H9 (cell line): ENCODE data around the gene CCPG1. TPM values are rescaled to one million over a fixed set of nuclear protein-coding genes. Genes with fewer than 3 reads are reported as not detected.

Experiments
- DNase-seq: peaks from one replicate; pipeline ENCODE4 v3.0.0-alpha.2; 2017
- H2AFZ ChIP-seq: one replicate; pipeline ENCODE4 v1.6.1; 2013; ENCODE audit warnings: mild to moderate bottlenecking, low read length, control low read depth, moderate library complexity
- H2AK5ac ChIP-seq: 2 replicates; pipeline ENCODE4 v1.6.1; 2013; ENCODE audit warnings: low read length, control low read depth, mixed read lengths; ENCODE audit not compliant: insufficient read length
- H2BK120ac ChIP-seq: one replicate; pipeline ENCODE4 v1.6.1; 2013; ENCODE audit warnings: low read depth, mild to moderate bottlenecking, low read length, control low read depth, inconsistent platforms; ENCODE audit not compliant: poor library complexity, severe bottlenecking
- H2BK12ac ChIP-seq: 2 replicates; pipeline ENCODE4 v1.6.1; 2013; ENCODE audit warnings: low read length, control low read depth, mixed read lengths, low read depth; ENCODE audit not compliant: insufficient read length
- H2BK15ac ChIP-seq: 2 replicates; pipeline ENCODE4 v1.6.1; 2013; ENCODE audit warnings: low read depth, low read length, control low read depth
- H2BK20ac ChIP-seq: one replicate; pipeline ENCODE4 v1.6.1; 2013; ENCODE audit warnings: low read depth, mild to moderate bottlenecking, low read length, control low read depth, inconsistent platforms; ENCODE audit not compliant: poor library complexity, severe bottlenecking
- H2BK5ac ChIP-seq: 2 replicates; pipeline ENCODE4 v1.6.1; 2013; ENCODE audit warnings: low read length, control low read depth, mixed read lengths; ENCODE audit not compliant: insufficient read length
- H3K14ac ChIP-seq: 2 replicates; pipeline ENCODE4 v1.6.1; 2013; ENCODE audit warnings: low read length, control low read depth; ENCODE audit not compliant: insufficient read depth
- H3K18ac ChIP-seq: 2 replicates; pipeline ENCODE4 v1.6.1; 2013; ENCODE audit warnings: low read depth, mild to moderate bottlenecking, mixed read lengths, low read length, control low read depth; ENCODE audit not compliant: insufficient read length
- H3K23ac ChIP-seq: 2 replicates; pipeline ENCODE4 v1.6.1; 2013; ENCODE audit warnings: low read length, control low read depth, mixed read lengths, low read depth; ENCODE audit not compliant: insufficient read length
- H3K23me2 ChIP-seq: 2 replicates; pipeline ENCODE4 v1.6.1; 2013; ENCODE audit warnings: low read depth, mild to moderate bottlenecking, mixed read lengths, low read length, control low read depth; ENCODE audit not compliant: insufficient read length, poor library complexity, severe bottlenecking
- H3K27ac ChIP-seq: 2 replicates; pipeline ENCODE4 v1.5.1; 2013; ENCODE audit warnings: low read length, control low read depth, mixed read lengths, low read depth; ENCODE audit not compliant: insufficient read length
- H3K27me3 ChIP-seq: 2 replicates; pipeline ENCODE4 v1.6.1; 2013; ENCODE audit warnings: low read length, control low read depth, inconsistent platforms; ENCODE audit not compliant: insufficient read depth
- H3K4ac ChIP-seq: 2 replicates; pipeline ENCODE4 v1.6.1; 2013; ENCODE audit warnings: low read depth, mild to moderate bottlenecking, control low read depth, inconsistent platforms, low read length, moderate library complexity
- H3K4me1 ChIP-seq: 2 replicates; pipeline ENCODE4 v1.6.1; 2013; ENCODE audit warnings: low read length, control low read depth, inconsistent platforms; ENCODE audit not compliant: insufficient read depth
- H3K4me2 ChIP-seq: 2 replicates; pipeline ENCODE4 v1.6.1; 2013; ENCODE audit warnings: low read length, control low read depth, mixed read lengths; ENCODE audit not compliant: insufficient read length, insufficient read depth
- H3K56ac ChIP-seq: 2 replicates; pipeline ENCODE4 v1.6.1; 2013; ENCODE audit warnings: low read depth, mild to moderate bottlenecking, mixed read lengths, low read length, control low read depth; ENCODE audit not compliant: insufficient read length
- H3K79me1 ChIP-seq: 2 replicates; pipeline ENCODE4 v1.6.1; 2013; ENCODE audit warnings: low read depth, mild to moderate bottlenecking, moderate library complexity, low read length, control low read depth, inconsistent platforms; ENCODE audit not compliant: insufficient read depth, poor library complexity, severe bottlenecking
- H3K79me2 ChIP-seq: 2 replicates; pipeline ENCODE4 v1.6.1; 2013; ENCODE audit warnings: low read length, control low read depth, inconsistent platforms; ENCODE audit not compliant: insufficient read depth
- H3K9ac ChIP-seq: 2 replicates; pipeline ENCODE4 v1.6.1; 2013; ENCODE audit warnings: low read length, control low read depth, mixed read lengths; ENCODE audit not compliant: insufficient read length; ENCODE audit errors: extremely low read depth
- H3K9me3 ChIP-seq: one replicate; pipeline ENCODE4 v1.6.1; 2013; ENCODE audit warnings: low read depth, low read length, inconsistent platforms; ENCODE audit not compliant: control insufficient read depth
- H3T11ph ChIP-seq: one replicate; pipeline ENCODE4 v1.6.1; 2013; ENCODE audit warnings: mild to moderate bottlenecking, low read length, control low read depth, inconsistent platforms
- H4K20me1 ChIP-seq: one replicate; pipeline ENCODE4 v1.6.1; 2013; ENCODE audit not compliant: control insufficient read depth, insufficient read length, insufficient read depth
- H4K5ac ChIP-seq: 2 replicates; pipeline ENCODE4 v1.6.1; 2013; ENCODE audit warnings: low read depth, mild to moderate bottlenecking, mixed read lengths, low read length, control low read depth; ENCODE audit not compliant: insufficient read length
- H4K8ac ChIP-seq: replicated peaks from 2 replicates; pipeline ENCODE4 v1.6.1; 2013; ENCODE audit warnings: low read length, control low read depth, mixed read lengths, low read depth; ENCODE audit not compliant: insufficient read length
- H4K91ac ChIP-seq: 2 replicates; pipeline ENCODE4 v1.6.1; 2013; ENCODE audit warnings: low read depth, mild to moderate bottlenecking, moderate library complexity, mixed read lengths, low read length, control low read depth; ENCODE audit not compliant: insufficient read length
- H3K27ac Mint-ChIP-seq, 3 experiments: 2 replicates in 2 of 3; 3 replicates in 1 of 3; pipeline ENCODE4 v1.8.0; 2020 to 2021; ENCODE audit warnings: mixed read lengths in 3 of 3, mild to moderate bottlenecking in 1 of 3, moderate library complexity in 1 of 3
- H3K27me3 Mint-ChIP-seq: 2 replicates; pipeline ENCODE4 v1.8.0; 2021; ENCODE audit warnings: low read depth, mild to moderate bottlenecking, moderate library complexity, mixed read lengths
- H3K36me3 Mint-ChIP-seq, 3 experiments: 2 replicates in 2 of 3; 3 replicates in 1 of 3; pipeline ENCODE4 v1.8.0; 2020 to 2021; ENCODE audit warnings: low read depth in 3 of 3, mixed read lengths in 3 of 3; ENCODE audit not compliant: insufficient read depth in 1 of 3
- H3K4me1 Mint-ChIP-seq, 2 experiments: 2 replicates each; pipeline ENCODE4 v1.8.0; 2020; ENCODE audit warnings: mixed read lengths in 2 of 2
- H3K4me3 Mint-ChIP-seq, 2 experiments: 2 replicates in 1 of 2; 3 replicates in 1 of 2; pipeline ENCODE4 v1.8.0; 2020 to 2021; ENCODE audit warnings: mild to moderate bottlenecking in 2 of 2, mixed read lengths in 2 of 2, moderate library complexity in 1 of 2
- H3K9me3 Mint-ChIP-seq, 2 experiments: 2 replicates in 1 of 2; 3 replicates in 1 of 2; pipeline ENCODE4 v1.8.0; 2020; ENCODE audit warnings: mild to moderate bottlenecking in 2 of 2, mixed read lengths in 2 of 2, moderate library complexity in 1 of 2
- CTCF ChIP-seq: fragments of 200-600 bp; sonication (generic); conservative IDR thresholded peaks from 3 replicates; pipeline ENCODE4 v1.8.0; 2021; ENCODE audit warnings: antibody characterized with exemption, mild to moderate bottlenecking
- total RNA-seq: library from RNA; stranded (reverse); gene quantifications from 2 replicates; pipeline ENCODE4 v1.2.1, GENCODE V29; 2021

The CCPG1 gene
- total RNA-seq, 1 experiment from 2014 or later, result 9.0 TPM

GRCh38 chr15:55402707-55403106 lies 5.5 kb downstream of the CCPG1 start:
- DNase-seq, result no peak
- H3K14ac ChIP-seq, result no peak overlapping the region
- no peak overlapping the region for H2AK5ac ChIP-seq
- H3K4me2 ChIP-seq, result no peak overlapping the region
- Mint-ChIP-seq H3K27ac (no peak overlapping the region), H3K27me3 (no peaks in the 10 kb centered on the region; the same call in 1 of the 2 replicates), H3K9me3 (peaks cover 0 to 3% of the 10 kb centered on the region in 2 experiments; a peak in 1 of 5 replicates), H3K4me3 (no peak overlapping the region), H3K4me1 (peaks cover 4% of the 10 kb centered on the region in 2 experiments), H3K36me3 (no peaks in the 10 kb centered on the region)
- TF ChIP-seq CTCF, result no peak
- no peak overlapping the region for H2BK5ac ChIP-seq
- no peaks in the 10 kb centered on the region for H3K9me3 ChIP-seq
- no peak overlapping the region for H3T11ph ChIP-seq
- H3K27ac ChIP-seq, result no peak overlapping the region
- no peak overlapping the region for H3K23ac ChIP-seq
- H2AFZ ChIP-seq, result no peak overlapping the region
- H2BK12ac ChIP-seq, result no peak overlapping the region
- H3K9ac ChIP-seq, result no peak overlapping the region
- H3K27me3 ChIP-seq, result no peaks in the 10 kb centered on the region
- H3K23me2 ChIP-seq, result peaks cover 2% of the 10 kb centered on the region
- no peaks in the 10 kb centered on the region for H4K20me1 ChIP-seq
- H4K91ac ChIP-seq, result no peak overlapping the region
- no peak overlapping the region for H2BK20ac ChIP-seq
- no peak overlapping the region for H2BK15ac ChIP-seq
- H3K4me1 ChIP-seq, result no peaks in the 10 kb centered on the region
- H3K79me2 ChIP-seq, result no peaks in the 10 kb centered on the region
- H4K8ac ChIP-seq, result no peak overlapping the region
- no peak overlapping the region for H3K18ac ChIP-seq
- H3K56ac ChIP-seq, result no peak overlapping the region
- no peak overlapping the region for H2BK120ac ChIP-seq
- H3K4ac ChIP-seq, result no peak overlapping the region
- no peak overlapping the region for H4K5ac ChIP-seq
- no peaks in the 10 kb centered on the region for H3K79me1 ChIP-seq
